GM21723 (cell line): ENCODE results near the gene LIMS4.
"Not testable (repeated sequence)": the region's sequence is repeated elsewhere in the genome, so short reads cannot be mapped to it uniquely, and the experiment has no call there.

ENCODE experiments used
- ATAC-seq: cut with Tn5 transposase; IDR thresholded peaks from one replicate; pipeline ENCODE4 v1.9.1; 2021; ENCODE audit warnings: mild to moderate bottlenecking, moderate library complexity; ENCODE audit not compliant: unreplicated experiment

The LIMS4 gene

GRCh38 chr2:110450951-110451350, 21.7 kb downstream of the LIMS4 start:
- ATAC-seq, result not testable (repeated sequence)

GRCh38 chr2:110449127-110449947, 23.3 kb downstream of the LIMS4 start:
- not testable (repeated sequence) for ATAC-seq

DNA sequence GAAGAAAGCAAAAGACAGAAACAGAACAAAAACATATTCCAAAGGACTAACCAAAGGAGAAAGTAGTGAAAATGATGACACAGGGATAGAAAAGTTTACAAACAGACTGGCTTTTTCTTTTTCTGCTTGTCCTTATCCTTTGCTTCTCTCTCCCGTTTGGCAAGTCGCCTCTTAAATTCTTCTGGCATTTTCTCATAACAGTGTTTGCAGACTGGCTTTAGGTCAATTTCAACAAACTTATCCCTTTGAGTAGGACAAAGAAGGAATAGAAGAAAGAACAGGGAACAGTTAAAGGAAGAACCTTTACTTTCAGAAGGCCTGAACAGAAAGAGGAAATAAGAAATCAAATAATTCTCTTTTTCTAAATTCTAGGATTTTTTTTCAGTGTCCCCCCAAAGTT, 26.0 kb downstream of the LIMS4 start:
- not testable (repeated sequence) for ATAC-seq

DNA sequence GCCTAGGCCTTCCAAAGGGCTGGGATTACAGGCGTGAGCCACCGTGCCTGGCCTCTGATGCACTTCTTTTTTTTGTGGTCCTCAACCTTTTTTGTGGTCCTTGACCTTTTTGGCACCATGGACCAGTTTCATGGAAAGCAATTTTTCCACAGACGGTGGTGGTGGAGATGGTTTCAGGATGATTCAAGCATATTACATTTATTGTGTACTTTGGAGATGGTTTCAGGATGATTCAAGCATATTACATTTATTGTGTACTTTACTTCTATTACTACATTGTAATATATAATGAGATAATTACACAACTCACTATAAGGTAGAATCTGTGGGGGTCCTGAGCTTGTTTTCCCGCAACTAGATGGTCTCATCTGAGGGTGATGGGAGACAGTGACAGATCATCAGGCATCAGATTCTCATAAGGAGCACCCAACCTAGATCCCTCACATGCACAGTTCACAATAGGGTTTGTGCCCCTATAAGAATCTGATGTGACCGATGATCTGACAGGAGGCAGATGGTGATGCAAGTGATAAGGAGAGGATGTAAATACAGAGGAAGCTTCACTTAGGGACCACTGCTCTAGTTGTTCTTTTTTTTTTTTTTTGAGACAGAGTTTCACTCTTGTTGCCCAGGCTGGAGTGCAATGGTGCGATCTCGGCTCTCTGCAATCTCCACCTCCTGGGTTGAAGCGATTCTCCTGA, 29.2 kb downstream of the LIMS4 start:
- ATAC-seq, result not testable (repeated sequence)

GRCh38 chr2:110441905-110442304, 30.7 kb downstream of the LIMS4 start:
- not testable (repeated sequence) for ATAC-seq

DNA sequence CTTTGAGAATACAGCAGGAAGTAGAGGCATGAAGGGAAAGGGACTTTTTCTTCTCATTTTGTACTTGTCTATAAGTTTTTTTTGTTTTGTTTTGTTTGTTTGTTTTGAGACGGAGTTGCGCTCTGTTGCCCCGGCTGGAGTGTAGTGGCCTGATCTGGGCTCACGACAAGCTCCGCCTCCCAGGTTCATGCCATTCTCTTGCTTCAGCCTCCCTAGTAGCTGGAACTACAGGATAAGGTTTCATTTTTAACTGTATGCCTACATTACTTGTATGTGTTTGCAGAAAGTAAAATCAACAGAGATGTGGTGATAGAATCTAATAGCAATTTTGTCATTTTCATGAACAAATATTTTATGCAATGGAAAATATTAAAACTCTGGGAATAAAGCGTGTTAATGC, 38.1 kb downstream of the LIMS4 start:
- ATAC-seq, result not testable (repeated sequence)

DNA sequence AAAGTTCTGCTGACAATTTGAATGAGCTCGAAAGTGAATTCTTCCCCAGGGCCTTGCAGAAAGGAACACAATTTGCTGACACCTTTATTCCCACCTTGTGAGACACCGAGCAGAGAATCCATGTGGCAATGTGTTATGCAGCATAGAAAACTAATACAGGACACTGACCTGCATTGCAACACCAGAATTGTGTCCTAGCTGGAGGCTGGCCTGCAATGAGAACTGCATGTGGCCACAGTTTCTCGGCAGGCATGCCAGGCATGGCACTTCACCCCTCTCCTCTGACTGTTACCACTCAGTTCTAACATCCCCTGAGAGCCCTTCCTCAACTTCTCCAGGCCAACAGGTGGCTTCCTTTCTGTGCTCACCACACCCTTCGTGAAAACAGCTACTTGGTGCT, 46.9 kb downstream of the LIMS4 start:
- ATAC-seq, result not testable (repeated sequence)

GRCh38 chr2:110424421-110424820, 48.2 kb downstream of the LIMS4 start:
- not testable (repeated sequence) for ATAC-seq

DNA sequence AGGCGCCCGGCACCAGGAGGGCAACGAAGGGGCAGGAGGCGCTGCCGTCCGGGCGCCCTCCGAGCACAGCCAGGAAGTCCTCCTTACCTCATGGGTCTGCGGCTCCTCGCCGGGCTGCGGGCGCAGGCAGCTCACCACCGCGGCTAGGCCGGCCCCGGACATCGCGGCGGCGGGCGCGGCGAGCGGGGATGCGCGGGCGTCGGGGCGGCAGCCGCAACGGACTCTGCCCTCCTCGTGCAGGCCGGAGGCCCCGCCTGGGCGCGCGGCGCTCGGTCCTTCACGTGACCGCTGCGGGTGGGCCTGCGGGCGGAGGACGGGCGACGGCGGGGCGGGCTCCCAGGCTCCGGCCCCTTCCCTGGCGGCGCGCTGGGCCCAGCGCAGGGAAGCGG, 49.0 kb downstream of the LIMS4 start:
- not testable (repeated sequence) for ATAC-seq

GRCh38 chr2:110422852-110423573, 49.6 kb downstream of the LIMS4 start:
- not testable (repeated sequence) for ATAC-seq

GRCh38 chr2:110420641-110421354, 51.8 kb downstream of the LIMS4 start:
- not testable (repeated sequence) for ATAC-seq

DNA sequence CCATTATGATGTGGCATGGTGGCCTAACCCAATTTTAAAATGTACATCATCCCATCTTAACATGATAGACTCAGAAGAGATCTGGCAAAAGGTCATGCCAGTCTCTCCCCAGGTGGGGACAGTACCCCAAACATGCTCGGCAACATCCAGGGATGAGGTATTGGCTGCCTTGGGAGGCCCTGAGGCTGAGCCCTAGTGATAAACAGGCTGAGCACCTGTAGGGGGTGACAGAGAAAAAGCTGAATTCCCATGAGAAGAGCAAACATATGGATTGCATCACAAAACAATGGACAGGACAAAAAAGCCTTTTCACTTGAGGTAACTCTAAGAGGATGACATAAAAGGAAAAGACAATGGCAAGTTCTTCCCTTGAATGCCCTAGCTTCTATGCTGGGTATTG, 65.5 kb downstream of the LIMS4 start:
- ATAC-seq, result not testable (repeated sequence)

- ATAC-seq, result not testable (repeated sequence)
Observed at GRCh38 chr2:110404988-110405387, 67.6 kb downstream of the LIMS4 start.

DNA sequence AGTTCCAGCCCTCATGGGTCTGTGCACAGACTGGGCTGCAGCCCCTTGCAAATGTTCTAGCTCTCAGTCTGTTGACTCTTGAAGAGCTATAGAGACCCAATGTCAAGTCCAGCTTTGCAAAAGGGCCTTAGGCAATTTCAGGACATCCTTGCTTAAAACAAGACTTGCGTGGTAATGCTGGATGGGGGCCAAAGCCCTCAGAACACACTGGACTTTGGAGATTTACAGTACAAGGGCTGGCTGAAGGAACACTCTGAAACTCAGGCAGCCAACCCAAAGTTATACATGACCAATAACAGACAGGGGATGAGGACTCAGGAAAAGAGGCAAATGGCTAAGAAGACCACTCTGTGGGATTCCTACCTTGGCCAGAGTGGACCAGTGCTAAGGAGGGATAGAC, 68.4 kb downstream of the LIMS4 start:
- ATAC-seq, result not testable (repeated sequence)

DNA sequence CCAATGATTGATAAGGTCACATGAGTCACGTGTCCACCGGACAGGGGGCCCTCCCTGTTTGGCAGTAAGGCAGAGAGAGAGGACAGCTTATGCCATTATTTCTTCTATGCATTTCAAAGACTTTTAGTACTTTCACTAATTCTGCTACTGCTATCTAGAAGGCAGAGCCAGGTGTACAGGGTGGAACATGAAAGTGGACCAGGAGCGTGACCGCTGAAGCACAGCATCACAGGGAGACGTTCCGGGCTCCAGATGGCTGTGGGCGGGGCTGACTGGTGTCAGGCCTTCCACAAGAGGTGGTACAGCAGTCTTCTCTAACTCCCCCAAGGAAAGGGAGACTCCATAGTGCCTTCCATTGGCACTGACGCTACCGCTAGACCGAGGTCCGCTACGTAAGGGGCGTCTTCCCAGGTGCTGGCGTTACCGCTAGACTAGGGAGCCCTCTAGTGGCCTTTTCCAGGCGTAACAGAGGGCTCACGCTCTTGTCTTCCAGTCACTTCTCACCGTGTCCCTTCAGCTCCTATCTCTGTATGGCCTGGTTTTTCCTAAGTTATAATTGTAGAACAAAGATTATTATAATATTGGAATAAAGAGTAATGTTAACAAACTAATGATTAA, 71.5 kb downstream of the LIMS4 start:
- ATAC-seq, result peak; percentile 69

DNA sequence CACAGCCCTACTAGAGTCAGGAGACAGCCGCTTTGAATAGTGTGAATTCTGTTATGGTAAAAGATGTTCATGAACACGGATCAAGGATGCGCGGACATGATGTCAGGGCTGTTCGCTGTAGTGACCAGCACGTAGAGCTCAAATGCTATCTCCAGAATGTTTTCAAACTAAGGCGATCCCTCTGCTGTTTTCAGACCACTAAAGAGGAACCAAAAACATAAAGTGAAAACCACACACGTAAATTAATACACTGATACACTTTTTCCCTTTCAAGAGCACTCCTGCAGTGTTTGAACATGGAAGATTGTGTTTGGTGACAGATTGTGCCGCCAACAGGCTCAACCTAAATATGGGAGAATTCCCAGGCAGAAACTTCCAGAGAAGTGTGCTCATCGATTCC, 73.2 kb downstream of the LIMS4 start:
- ATAC-seq, result not testable (repeated sequence)

DNA sequence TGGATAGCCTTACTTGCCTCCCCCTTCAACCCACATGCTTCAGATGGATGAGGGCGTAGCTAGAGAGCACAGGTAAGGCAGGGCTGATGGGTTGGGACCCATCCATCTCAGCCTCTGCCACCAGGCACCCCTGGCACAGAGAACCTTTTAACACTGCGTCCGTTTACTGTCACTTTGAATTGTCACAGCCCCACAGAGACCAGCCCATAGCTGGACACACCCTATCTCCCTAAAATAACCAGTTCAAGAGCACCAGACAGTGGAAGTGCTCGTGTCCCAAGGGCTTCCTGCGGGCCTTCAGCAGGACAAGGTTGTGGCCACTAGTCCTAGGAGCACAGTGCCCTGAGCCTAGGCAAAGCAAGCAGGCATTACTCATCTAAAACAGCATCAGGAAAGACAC, 76.6 kb downstream of the LIMS4 start:
- ATAC-seq, result not testable (repeated sequence)
